B cell (primary cell): ENCODE measurements around the gene GNAL. TPM values are rescaled to one million over a fixed set of nuclear protein-coding genes. Genes with fewer than 3 reads are reported as not detected.

Source experiments
- ATAC-seq: fragments of 200-7000 bp; cut with Tn5 transposase; one replicate; pipeline ENCODE4 v1.10.0; 2021; ENCODE audit warnings: low read depth, mild to moderate bottlenecking, moderate number of reproducible peaks, moderate library complexity
- CTCF ChIA-PET: fragments of 350-600 bp; sonication (Branson Sonifier 250); formaldehyde crosslinking; loops from one replicate; lab custom pipeline; 2021; ENCODE audit warnings: antibody characterized with exemption, inconsistent platforms; lab: Charles Lee
- POLR2A ChIA-PET: fragments of 350-600 bp; sonication (Branson Sonifier 250); formaldehyde crosslinking; loops from one replicate; lab custom pipeline; 2021; ENCODE audit warnings: antibody characterized with exemption; lab: Charles Lee
- DNase-seq: peaks from one replicate; pipeline ENCODE4 v3.0.0; 2013
- H2AFZ ChIP-seq: 2 replicates; pipeline ENCODE4 v1.6.1; 2012; ENCODE audit warnings: mild to moderate bottlenecking, low read depth, low read length; ENCODE audit not compliant: insufficient read depth, poor library complexity, severe bottlenecking
- H3K27ac ChIP-seq, 2 donors: 1 replicate in 1 of 2; 2 replicates in 1 of 2; pipeline ENCODE4 v1.5.1; 2012 to 2013; ENCODE audit warnings: low read length in 2 of 2, mild to moderate bottlenecking in 2 of 2, moderate library complexity in 1 of 2
- H3K27me3 ChIP-seq, 4 experiments: fragments of 200-600 bp in 1 of 4; sonication (generic) in 1 of 4; replicated peaks in 1 of 4; 1 replicate in 2 of 4; 2 replicates in 2 of 4; pipeline versions ENCODE4 v1.6.1 to v1.7.0; 2013 to 2016; ENCODE audit warnings: low read length in 3 of 4, mild to moderate bottlenecking in 2 of 4, mixed read lengths in 1 of 4, moderate library complexity in 1 of 4; ENCODE audit not compliant: insufficient read depth in 4 of 4, control insufficient read depth in 3 of 4; ENCODE audit errors: control extremely low read depth in 1 of 4
- H3K36me3 ChIP-seq, 2 experiments: replicated peaks in 1 of 2; 1 replicate in 1 of 2; 2 replicates in 1 of 2; pipeline versions ENCODE4 v1.6.1 to v1.7.1; 2013; ENCODE audit warnings: low read length in 1 of 2; ENCODE audit not compliant: insufficient read depth in 2 of 2, control insufficient read depth in 1 of 2; ENCODE audit errors: control extremely low read depth in 1 of 2, extremely low read depth in 1 of 2
- H3K4me1 ChIP-seq, 2 donors: fragments of 200-600 bp in 1 of 2; sonication (generic) in 1 of 2; 1 replicate in 1 of 2; 2 replicates in 1 of 2; pipeline versions ENCODE4 v1.5.1 to v1.6.1; 2013 to 2017; ENCODE audit warnings: low read length in 2 of 2; ENCODE audit not compliant: control insufficient read depth in 2 of 2, insufficient read depth in 2 of 2
- H3K4me2 ChIP-seq: replicated peaks from 2 replicates; pipeline ENCODE3; 2012; ENCODE audit warnings: mild to moderate bottlenecking, low read depth, low read length; ENCODE audit not compliant: poor library complexity, severe bottlenecking
- H3K4me3 ChIP-seq, 5 experiments: fragments of 200-600 bp in 1 of 5; sonication (generic) in 1 of 5; 1 replicate in 3 of 5; 2 replicates in 2 of 5; pipeline versions ENCODE4 v1.5.1 to v1.7.0; 2011 to 2016; ENCODE audit warnings: low read length in 4 of 5, mild to moderate bottlenecking in 4 of 5, low read depth in 2 of 5, control low read depth in 1 of 5, moderate library complexity in 1 of 5; ENCODE audit not compliant: insufficient read depth in 1 of 5; ENCODE audit errors: control extremely low read depth in 1 of 5, extremely low read depth in 1 of 5
- H3K79me2 ChIP-seq: fragments of 200-600 bp; sonication (generic); one replicate; pipeline ENCODE4 v1.6.0; 2016; ENCODE audit warnings: low read length; ENCODE audit not compliant: control insufficient read depth, insufficient read depth
- H3K9ac ChIP-seq: fragments of 200-600 bp; sonication (generic); 2 replicates; pipeline ENCODE4 v1.6.1; 2017; ENCODE audit warnings: mild to moderate bottlenecking, low read length, moderate library complexity
- H3K9me3 ChIP-seq, 3 donors: one replicate each; pipeline versions ENCODE4 v1.6.1 to v1.7.1; 2013; ENCODE audit warnings: low read length in 2 of 3; ENCODE audit not compliant: control insufficient read depth in 2 of 3, insufficient read depth in 1 of 3; ENCODE audit errors: control extremely low read depth in 1 of 3
- H4K20me1 ChIP-seq: 2 replicates; pipeline ENCODE4 v1.6.0; 2012; ENCODE audit warnings: mild to moderate bottlenecking, low read length; ENCODE audit not compliant: insufficient read depth, control insufficient read depth, poor library complexity, severe bottlenecking
- H3K27ac Mint-ChIP-seq: one replicate; pipeline ENCODE4 v1.8.0; 2021; ENCODE audit warnings: mixed read lengths
- H3K27me3 Mint-ChIP-seq: one replicate; pipeline ENCODE4 v1.8.0; 2021; ENCODE audit warnings: mixed read lengths
- H3K4me1 Mint-ChIP-seq: one replicate; pipeline ENCODE4 v1.8.0; 2021; ENCODE audit warnings: mixed read lengths
- H3K4me3 Mint-ChIP-seq: one replicate; pipeline ENCODE4 v1.8.0; 2021; ENCODE audit warnings: mixed read lengths
- H3K9me3 Mint-ChIP-seq: one replicate; pipeline ENCODE4 v1.8.0; 2022; ENCODE audit warnings: mixed read lengths; ENCODE audit not compliant: insufficient read depth
- CTCF ChIP-seq: fragments of 200-600 bp; IDR thresholded peaks from one replicate; pipeline ENCODE4 v1.8.0; 2022; ENCODE audit warnings: antibody characterized with exemption, mild to moderate bottlenecking
- EZH2 ChIP-seq: IDR thresholded peaks from 2 replicates; pipeline ENCODE4 v1.6.1; 2012; ENCODE audit warnings: borderline replicate concordance, low read depth, mild to moderate bottlenecking, moderate library complexity, low read length; ENCODE audit not compliant: insufficient read depth, poor library complexity, severe bottlenecking
- WGBS: methylation state at CpG from one replicate; pipeline ENCODE4 v1.1.5; 2013; ENCODE audit warnings: missing lambda C conversion rate; ENCODE audit not compliant: insufficient coverage; 5-methylcytosine and 5-hydroxymethylcytosine counted together
- intact Hi-C: fragments of 100-400 bp; cut with micrococcal nuclease; formaldehyde crosslinking; loops from one replicate; pipeline ENCODE4 v1.10.0; 2022
- polyA plus RNA-seq: library from polyadenylated mRNA; depleted of rRNA; stranded (reverse); fragments of >200 nt; gene quantifications from 2 replicates; pipeline ENCODE4 v1.2.3, GENCODE V29; 2012
- total RNA-seq, 2 donors: library from RNA; stranded (reverse); fragments of 120-200 nt in 1 of 2; gene quantifications; 1 replicate in 1 of 2; 2 replicates in 1 of 2; pipeline versions ENCODE4 v1.2.3 to v1.2.4, GENCODE V29; 2013 to 2022

GNAL gene
- total and polyA plus RNA-seq, 2 donors (not counting 1 experiment from before 2014, with no cell fraction given) = 0.01 to 0.12 TPM

GRCh38 chr18:11817229-11817628 is 128.2 kb downstream of the GNAL start:
- Histone ChIP-seq H2AFZ (no peak overlapping the region), H3K9ac (no peak overlapping the region), H4K20me1 (no peaks in the 10 kb centered on the region), H3K27me3 (no peaks in the 10 kb centered on the region), H3K4me2 (no peak overlapping the region), H3K4me1 (no peaks in the 10 kb centered on the region), H3K36me3 (no peaks in the 10 kb centered on the region), H3K27ac (no peak overlapping the region), H3K4me3 (no peak overlapping the region), H3K9me3 (peaks cover 0 to 6% (median 0%) of the 10 kb centered on the region in 3 donors), H3K79me2 (no peaks in the 10 kb centered on the region)
- DNase-seq (no peak), ATAC-seq (no peak)
- CTCF ChIA-PET = no interaction called here
- no peak overlapping the region for H3K27ac Mint-ChIP-seq
- peaks cover 3% of the 10 kb centered on the region for H3K27me3 Mint-ChIP-seq
- intact Hi-C loops = no loop called here
- TF ChIP-seq EZH2 = no peak
- no peak for TF ChIP-seq CTCF
- POLR2A ChIA-PET = no interaction called here
- H3K4me1 Mint-ChIP-seq = no peaks in the 10 kb centered on the region
- H3K4me3 Mint-ChIP-seq = no peak overlapping the region
- WGBS = 96% methylated on average over 5 of the region's 6 CpGs
- no peaks in the 10 kb centered on the region for H3K9me3 Mint-ChIP-seq

DNA sequence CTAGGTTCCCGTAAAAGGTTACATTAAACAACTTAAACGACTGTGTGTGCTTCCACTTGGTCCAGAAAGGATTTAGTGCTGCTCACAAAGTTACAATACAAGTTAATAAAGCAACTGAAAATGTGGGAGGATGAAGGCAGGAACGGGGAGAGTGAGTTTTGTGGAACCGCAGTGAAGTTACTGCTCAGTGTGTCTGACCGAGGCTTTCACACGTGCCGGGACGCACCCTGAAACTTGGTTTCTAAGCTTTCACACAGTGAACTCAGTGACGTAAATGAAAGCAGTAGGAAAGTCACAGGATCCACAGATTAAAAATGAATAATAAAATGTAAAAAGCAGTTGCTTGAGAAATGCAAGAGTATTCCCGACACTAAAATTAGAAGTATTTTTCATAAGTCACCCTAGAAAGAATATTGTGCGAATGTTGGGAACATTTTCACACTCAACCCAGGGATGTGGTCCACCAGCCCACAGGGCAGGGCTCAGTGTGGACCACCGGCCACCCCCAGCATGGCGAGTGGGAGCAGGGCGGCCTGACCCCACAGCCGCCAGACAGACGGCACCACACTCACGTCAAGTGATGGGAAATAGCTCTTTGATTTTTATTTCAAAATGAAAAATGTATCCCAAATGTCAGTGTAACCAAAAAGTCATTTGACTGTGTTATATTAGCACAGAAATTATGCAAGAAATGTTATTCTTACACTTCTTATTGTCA is 129.6 kb downstream of the GNAL start:
- WGBS = 94% methylated on average over 11 of the region's 17 CpGs
- H2AFZ ChIP-seq = no peak overlapping the region
- no peaks in the 10 kb centered on the region for H3K4me1 ChIP-seq
- peaks cover 6% of the 10 kb centered on the region for H3K27me3 Mint-ChIP-seq
- H3K4me1 Mint-ChIP-seq = no peaks in the 10 kb centered on the region
- DNase-seq (no peak), ATAC-seq (no peak)
- ChIA-PET POLR2A (no interaction called here), CTCF (no interaction called here)
- H3K4me3 ChIP-seq = no peak overlapping the region
- H4K20me1 ChIP-seq = no peaks in the 10 kb centered on the region
- no peak overlapping the region for H3K4me3 Mint-ChIP-seq
- H3K27ac Mint-ChIP-seq = no peak overlapping the region
- no peaks in the 10 kb centered on the region for H3K36me3 ChIP-seq
- no peaks in the 10 kb centered on the region for H3K9me3 Mint-ChIP-seq
- no peaks in the 10 kb centered on the region for H3K79me2 ChIP-seq
- H3K9ac ChIP-seq = no peak overlapping the region
- H3K27me3 ChIP-seq = no peaks in the 10 kb centered on the region
- intact Hi-C loops = no loop called here
- H3K4me2 ChIP-seq = no peak overlapping the region
- TF ChIP-seq EZH2 (no peak), CTCF (no peak)
- H3K9me3 ChIP-seq = peaks cover 0 to 6% (median 0%) of the 10 kb centered on the region in 3 donors
- H3K27ac ChIP-seq = no peak overlapping the region
